C4-2B (cell line): Measurements from ENCODE around the gene GNA15.

Source experiments
- ZFX ChIP-seq: fragments of 450-650 bp; IDR thresholded peaks from 2 replicates; pipeline ENCODE4 v1.6.1; 2017
- TF ChIP-seq, protein P1 (sequence below): fragments of 450-650 bp; conservative IDR thresholded peaks from 2 replicates; pipeline ENCODE4 v1.5.1; 2017; ENCODE audit warnings: mild to moderate bottlenecking

DNA sequence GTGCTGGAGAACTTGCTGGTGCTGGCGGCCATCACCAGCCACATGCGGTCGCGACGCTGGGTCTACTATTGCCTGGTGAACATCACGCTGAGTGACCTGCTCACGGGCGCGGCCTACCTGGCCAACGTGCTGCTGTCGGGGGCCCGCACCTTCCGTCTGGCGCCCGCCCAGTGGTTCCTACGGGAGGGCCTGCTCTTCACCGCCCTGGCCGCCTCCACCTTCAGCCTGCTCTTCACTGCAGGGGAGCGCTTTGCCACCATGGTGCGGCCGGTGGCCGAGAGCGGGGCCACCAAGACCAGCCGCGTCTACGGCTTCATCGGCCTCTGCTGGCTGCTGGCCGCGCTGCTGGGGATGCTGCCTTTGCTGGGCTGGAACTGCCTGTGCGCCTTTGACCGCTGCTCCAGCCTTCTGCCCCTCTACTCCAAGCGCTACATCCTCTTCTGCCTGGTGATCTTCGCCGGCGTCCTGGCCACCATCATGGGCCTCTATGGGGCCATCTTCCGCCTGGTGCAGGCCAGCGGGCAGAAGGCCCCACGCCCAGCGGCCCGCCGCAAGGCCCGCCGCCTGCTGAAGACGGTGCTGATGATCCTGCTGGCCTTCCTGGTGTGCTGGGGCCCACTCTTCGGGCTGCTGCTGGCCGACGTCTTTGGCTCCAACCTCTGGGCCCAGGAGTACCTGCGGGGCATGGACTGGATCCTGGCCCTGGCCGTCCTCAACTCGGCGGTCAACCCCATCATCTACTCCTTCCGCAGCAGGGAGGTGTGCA is 43.3 kb downstream of the GNA15 start:
- TF ChIP-seq, protein P1, sequence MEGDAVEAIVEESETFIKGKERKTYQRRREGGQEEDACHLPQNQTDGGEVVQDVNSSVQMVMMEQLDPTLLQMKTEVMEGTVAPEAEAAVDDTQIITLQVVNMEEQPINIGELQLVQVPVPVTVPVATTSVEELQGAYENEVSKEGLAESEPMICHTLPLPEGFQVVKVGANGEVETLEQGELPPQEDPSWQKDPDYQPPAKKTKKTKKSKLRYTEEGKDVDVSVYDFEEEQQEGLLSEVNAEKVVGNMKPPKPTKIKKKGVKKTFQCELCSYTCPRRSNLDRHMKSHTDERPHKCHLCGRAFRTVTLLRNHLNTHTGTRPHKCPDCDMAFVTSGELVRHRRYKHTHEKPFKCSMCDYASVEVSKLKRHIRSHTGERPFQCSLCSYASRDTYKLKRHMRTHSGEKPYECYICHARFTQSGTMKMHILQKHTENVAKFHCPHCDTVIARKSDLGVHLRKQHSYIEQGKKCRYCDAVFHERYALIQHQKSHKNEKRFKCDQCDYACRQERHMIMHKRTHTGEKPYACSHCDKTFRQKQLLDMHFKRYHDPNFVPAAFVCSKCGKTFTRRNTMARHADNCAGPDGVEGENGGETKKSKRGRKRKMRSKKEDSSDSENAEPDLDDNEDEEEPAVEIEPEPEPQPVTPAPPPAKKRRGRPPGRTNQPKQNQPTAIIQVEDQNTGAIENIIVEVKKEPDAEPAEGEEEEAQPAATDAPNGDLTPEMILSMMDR, result no peak
- no peak for TF ChIP-seq ZFX
